Activated naive CD4-positive, alpha-beta T cell treated with Interleukin-2 at 50 U/mL for 16 hours (primary cell): ENCODE data around the gene ABHD12.

Experiments
- DNase-seq: peaks from one replicate; pipeline ENCODE4 v3.0.0-alpha.2; 2020

ABHD12 gene

GRCh38 chr20:25303292-25304024 is 87.2 kb downstream of the ABHD12 start:
- no peak for DNase-seq

GRCh38 chr20:25302596-25302995 is 88.0 kb downstream of the ABHD12 start:
- DNase-seq = no peak

- no peak for DNase-seq
These were observed 89.2 kb downstream of the ABHD12 start for GRCh38 chr20:25301357-25301920.

GRCh38 chr20:25300496-25301170 is 90.0 kb downstream of the ABHD12 start:
- DNase-seq = no peak

GRCh38 chr20:25299806-25300205 is 90.8 kb downstream of the ABHD12 start:
- no peak for DNase-seq

GRCh38 chr20:25297141-25297905 is 93.3 kb downstream of the ABHD12 start:
- DNase-seq = no peak

- DNase-seq = peak; percentile 30
These were observed 94.2 kb downstream of the ABHD12 start for GRCh38 chr20:25296094-25297093.

- no peak for DNase-seq
These were observed 95.1 kb downstream of the ABHD12 start for GRCh38 chr20:25295386-25296093.

- DNase-seq = peak; percentile 59
These were observed 95.9 kb downstream of the ABHD12 start for GRCh38 chr20:25294459-25295385.

GRCh38 chr20:25293910-25294458 is 96.7 kb downstream of the ABHD12 start:
- no peak for DNase-seq

GRCh38 chr20:25293507-25293906 is 97.1 kb downstream of the ABHD12 start:
- no peak for DNase-seq

GRCh38 chr20:25292176-25292891 is 98.3 kb downstream of the ABHD12 start:
- DNase-seq = no peak

GRCh38 chr20:25291432-25292133 is 99.1 kb downstream of the ABHD12 start:
- no peak for DNase-seq

- no peak for DNase-seq
These were observed 99.8 kb downstream of the ABHD12 start for GRCh38 chr20:25290646-25291431.

- DNase-seq = no peak
These were observed 100.6 kb downstream of the ABHD12 start for GRCh38 chr20:25289886-25290597.

GRCh38 chr20:25288291-25289181 is 102.1 kb downstream of the ABHD12 start:
- DNase-seq = no peak
